Transverse colon (tissue), 4 donors: ENCODE measurements around the gene TOP2A.

Experiments used
- CTCF ChIP-seq, 5 experiments: fragments of 200-600 bp in 3 of 5; fragments of 450-650 bp in 2 of 5; sonication (generic) in 3 of 5; IDR thresholded peaks; 1 replicate in 2 of 5; 2 replicates in 3 of 5; pipeline ENCODE4 v1.5.1; 2016 to 2017; ENCODE audit warnings: antibody characterized with exemption in 5 of 5, inconsistent platforms in 3 of 5, mild to moderate bottlenecking in 2 of 5, moderate library complexity in 1 of 5
- EP300 ChIP-seq: sonication (generic); formaldehyde crosslinking; IDR thresholded peaks from one replicate; pipeline ENCODE4 v1.6.1; 2017; ENCODE audit warnings: antibody characterized with exemption, low read depth
- POLR2A ChIP-seq: fragments of 450-650 bp; IDR thresholded peaks from one replicate; pipeline ENCODE4 v1.6.1; 2016; ENCODE audit warnings: antibody characterized with exemption, mild to moderate bottlenecking, moderate library complexity
- POLR2AphosphoS5 ChIP-seq, 3 donors: sonication (generic); formaldehyde crosslinking; IDR thresholded peaks; one replicate each; pipeline ENCODE4 v1.6.1; 2016; ENCODE audit warnings: antibody characterized with exemption in 3 of 3

GRCh38 chr17:40369923-40370322 lies 47.8 kb downstream of the TOP2A start:
- TF ChIP-seq POLR2A (no peak), CTCF (IDR thresholded peaks at IDR 0.05) (no peak), EP300 (no peak), POLR2AphosphoS5 (IDR thresholded peaks at IDR 0.05) (no peak)
